CD4-positive, alpha-beta T cell treated with Interleukin-17A for 1 hour (primary cell): ENCODE data around the gene ZNF76.

Experiments
- DNase-seq: peaks from one replicate; pipeline ENCODE4 v3.0.0-alpha.2; 2020

ZNF76 gene

DNA sequence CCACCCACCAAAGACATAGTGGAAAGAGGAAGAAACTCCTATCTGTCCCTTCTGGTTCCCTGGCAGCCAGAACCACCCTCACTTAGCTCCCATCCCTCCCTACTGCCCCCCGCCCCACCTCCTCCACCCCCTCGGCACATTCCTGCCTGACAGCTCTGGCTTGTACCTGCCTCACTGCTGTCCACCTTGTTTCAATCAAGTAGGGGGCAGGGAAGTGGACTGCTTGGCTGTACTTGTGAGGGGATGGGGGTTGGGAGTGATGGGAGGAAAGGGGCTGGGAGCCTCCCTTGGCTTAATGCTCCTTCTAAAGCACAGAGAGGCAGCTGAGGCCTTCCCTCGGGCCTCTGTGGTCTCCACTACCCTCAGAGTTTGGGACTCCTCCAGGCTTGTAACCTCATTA, 22.1 kb upstream of the ZNF76 start:
- no peak for DNase-seq

DNA sequence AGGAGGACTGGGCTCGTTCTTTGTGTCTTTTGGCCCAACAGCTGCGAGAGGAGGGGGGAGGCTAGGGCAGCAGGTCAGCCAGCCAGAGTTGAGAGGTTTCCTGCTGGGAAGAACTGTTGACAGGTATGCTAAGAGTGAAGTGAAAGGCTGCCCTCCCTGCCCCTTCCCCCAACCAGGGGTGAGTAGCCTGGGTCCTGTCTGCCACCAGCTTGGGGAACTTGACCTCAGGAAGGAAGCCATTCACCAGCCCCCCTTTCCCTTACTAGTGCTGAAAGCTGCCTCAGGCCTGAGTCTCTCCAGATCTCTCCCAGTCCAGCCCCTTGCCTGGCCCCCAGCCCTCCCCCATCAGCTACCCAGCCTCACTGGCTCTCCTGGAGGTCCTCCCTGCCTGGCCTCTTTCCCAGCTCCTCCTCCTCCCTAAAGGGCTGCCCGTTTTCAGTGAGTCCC, 20.7 kb upstream of the ZNF76 start:
- no peak for DNase-seq

DNA sequence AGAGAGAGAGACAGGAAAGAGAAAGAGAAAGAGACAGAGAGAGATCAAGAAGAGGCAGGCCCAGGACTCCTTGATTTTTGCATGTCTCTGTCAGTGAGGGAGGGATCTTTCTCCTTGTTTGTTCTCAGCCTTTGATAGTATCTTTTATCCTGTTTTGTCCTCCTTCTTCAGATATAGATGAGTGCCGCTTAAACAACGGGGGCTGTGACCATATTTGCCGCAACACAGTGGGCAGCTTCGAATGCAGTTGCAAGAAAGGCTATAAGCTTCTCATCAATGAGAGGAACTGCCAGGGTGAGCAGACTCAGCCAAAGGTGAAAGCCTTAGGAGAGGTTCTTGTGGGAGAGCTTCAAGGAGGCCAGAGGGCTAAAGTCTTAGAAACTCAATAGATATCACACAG, 20.0 kb upstream of the ZNF76 start:
- no peak for DNase-seq

DNA sequence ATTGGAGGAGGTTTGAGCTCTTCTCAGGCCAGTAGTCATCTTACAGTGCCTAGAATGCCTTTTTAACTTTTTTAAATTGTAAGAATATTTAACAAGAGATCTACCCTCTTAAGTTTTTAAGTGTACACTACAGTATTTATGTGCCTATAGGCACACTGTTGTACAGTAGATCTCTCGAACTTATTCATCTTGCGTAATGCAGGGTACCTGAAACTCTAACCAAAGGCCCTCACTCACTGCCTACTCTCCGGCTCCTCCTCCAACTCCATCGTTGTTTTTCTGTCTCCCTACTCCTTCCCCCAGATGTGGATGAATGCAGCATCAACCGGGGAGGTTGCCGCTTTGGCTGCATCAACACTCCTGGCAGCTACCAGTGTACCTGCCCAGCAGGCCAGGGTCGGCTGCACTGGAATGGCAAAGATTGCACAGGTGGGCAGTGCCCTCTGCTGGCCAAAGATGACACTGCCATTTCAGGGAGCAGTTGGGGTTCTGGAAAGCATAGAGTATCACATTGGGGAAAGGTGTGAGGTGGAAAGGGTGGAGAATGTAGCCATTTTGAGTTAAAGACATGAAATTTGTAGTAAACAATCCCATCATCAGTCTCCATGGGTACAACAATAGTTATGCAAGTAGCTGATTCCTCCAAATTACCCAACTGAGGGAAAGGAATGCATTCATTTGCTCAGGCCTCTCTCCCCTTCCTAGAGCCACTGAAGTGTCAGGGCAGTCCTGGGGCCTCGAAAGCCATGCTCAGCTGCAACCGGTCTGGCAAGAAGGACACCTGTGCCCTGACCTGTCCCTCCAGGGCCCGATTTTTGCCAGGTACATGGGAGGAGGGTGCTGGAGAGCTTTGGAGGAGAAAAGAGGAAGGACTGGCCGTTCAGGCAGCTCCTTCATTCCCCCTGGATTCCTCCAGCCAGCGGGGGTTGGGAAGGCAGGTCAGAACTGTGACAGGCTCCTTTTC, 18.4 kb upstream of the ZNF76 start:
- peak; percentile 73 for DNase-seq

DNA sequence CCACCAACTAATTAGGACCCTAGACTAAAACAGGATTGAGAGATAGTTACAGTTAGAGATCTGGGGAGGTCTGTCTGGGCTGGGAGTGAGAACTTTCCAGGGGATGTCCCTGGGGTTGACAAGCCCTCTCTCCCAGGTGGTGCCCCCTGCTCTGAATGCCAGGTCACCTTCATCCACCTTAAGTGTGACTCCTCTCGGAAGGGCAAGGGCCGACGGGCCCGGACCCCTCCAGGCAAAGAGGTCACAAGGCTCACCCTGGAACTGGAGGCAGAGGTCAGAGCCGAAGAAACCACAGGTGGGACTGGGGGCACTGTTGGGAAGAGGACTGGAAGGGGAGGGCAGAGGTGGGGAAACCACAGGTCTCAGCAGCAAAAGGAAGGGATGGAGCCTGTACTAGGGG, 17.0 kb upstream of the ZNF76 start:
- DNase-seq = no peak

DNA sequence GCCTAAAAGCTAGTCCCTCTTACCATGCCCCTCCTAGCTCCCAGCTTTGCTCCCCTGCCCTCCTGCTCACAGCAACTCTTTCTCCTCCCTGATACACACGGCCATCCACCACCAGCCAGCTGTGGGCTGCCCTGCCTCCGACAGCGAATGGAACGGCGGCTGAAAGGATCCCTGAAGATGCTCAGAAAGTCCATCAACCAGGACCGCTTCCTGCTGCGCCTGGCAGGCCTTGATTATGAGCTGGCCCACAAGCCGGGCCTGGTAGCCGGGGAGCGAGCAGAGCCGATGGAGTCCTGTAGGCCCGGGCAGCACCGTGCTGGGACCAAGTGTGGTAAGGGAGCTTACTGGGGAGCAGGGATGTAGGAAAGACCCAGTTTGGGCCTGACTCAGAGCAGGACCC, 16.6 kb upstream of the ZNF76 start:
- no peak for DNase-seq

DNA sequence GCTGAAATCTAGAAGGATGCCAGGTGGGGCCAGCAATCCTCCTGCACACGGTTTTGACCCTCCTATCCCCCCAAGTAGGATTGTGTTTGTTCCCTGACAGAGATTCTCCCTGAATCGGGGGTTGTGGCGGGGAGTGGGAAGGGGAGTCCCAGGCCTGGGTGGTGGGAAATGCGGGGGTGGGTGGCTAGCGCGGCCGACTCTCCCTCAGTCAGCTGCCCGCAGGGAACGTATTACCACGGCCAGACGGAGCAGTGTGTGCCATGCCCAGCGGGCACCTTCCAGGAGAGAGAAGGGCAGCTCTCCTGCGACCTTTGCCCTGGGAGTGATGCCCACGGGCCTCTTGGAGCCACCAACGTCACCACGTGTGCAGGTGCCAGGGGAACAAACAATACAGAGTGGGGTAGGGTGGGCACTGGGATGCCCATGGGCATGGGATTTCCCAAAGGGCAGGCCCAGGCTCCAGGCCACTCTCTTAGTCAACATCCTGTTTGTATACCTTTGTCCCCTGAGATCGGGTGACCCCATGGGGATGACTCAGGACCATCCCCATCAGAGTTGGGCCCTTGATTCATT, 16.1 kb upstream of the ZNF76 start:
- DNase-seq = no peak

DNA sequence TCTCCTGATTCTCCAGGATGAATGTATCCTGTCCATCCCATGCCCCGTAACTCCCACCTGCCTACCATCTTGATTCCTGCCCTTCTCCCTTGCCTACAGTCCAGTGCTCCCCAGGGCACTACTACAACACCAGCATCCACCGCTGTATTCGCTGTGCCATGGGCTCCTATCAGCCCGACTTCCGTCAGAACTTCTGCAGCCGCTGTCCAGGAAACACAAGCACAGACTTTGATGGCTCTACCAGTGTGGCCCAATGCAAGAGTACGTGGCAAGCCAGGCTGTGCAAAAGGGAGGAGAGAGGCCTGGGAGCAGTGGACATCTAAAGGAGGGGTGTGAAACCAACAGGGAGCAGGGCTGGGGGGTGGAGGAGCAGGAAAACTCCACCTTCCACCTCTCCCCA, 15.0 kb upstream of the ZNF76 start:
- DNase-seq = no peak

DNA sequence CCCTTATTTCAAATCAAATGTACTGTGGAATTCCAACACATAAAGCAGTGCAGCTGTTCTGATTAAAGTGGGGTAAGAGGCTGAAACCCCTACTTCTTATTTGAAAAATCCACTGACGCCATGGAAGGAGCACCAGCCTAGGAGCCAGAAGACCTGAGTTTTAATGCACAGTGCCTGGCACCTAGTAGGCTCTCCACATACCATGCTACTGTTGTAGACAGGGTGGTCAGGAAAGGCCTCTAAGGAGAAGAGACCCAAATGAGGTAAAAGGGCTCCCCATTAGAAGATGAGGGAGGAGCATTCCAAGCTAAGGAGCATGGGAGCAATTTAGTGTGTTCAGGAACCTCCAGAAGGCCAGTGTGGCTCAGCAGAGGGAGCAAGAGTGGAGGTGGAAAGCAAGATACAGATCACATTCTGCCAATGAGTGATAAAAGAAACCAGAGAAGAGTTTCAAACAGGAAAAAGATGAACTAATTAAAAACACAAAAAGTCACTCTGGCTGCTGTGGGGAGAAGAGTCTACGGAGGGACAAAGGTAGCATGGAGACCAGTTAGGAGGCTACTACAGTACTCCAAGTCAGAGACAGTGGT, 11.8 kb upstream of the ZNF76 start:
- DNase-seq = no peak

DNA sequence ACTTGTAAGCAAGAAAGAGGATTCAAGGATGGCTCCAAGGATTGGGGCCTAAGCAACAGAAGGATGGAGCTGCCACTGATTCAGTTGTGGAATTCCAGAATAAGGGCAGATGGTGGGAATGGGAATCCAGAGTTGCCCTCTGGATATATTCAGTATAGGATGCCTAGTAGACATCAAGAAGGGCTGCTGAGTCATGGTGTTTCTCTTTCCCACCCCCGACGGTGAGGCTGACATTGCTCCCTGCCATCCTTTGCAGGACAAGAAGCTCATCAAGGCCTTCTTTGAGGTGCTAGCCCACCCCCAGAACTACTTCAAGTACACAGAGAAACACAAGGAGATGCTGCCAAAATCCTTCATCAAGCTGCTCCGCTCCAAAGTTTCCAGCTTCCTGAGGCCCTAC, 11.2 kb upstream of the ZNF76 start:
- DNase-seq = no peak

DNA sequence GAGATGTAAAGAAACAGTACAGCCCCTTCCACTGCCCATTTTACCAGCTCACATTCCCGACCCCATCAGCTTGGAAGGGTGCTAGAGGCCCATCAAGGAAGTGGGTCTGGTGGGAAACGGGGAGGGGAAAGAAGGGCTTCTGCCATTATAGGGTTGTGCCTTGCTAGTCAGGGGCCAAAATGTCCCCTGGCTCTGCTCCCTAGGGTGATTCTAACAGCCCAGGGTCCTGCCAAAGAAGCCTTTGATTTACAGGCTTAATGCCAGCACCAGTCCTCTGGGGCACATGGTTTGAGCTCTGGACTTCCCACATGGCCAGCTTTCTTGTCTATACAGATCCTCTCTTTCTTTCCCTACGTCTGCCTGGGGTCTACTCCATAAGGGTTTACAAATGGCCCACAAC, 10.6 kb upstream of the ZNF76 start:
- no peak for DNase-seq

DNA sequence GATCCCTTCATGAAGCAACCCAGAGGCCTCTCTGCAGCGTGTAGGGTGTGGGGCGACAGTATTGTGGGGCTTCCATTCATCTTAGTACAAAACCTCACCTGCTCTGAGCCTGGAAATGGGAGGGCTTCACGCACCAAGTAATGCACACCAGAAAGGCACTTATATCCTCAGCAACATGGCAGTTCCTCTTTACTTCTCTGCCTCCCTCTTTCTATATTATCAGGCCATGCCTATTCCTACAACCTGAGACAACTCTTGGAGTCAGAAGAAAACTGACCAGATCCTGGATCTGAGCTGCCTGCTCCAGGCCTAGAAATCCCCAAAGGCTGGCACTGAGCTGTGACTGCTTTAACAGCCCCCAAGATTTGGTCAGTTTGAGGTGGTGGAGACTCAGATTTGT, 7.6 kb upstream of the ZNF76 start:
- DNase-seq = no peak

DNA sequence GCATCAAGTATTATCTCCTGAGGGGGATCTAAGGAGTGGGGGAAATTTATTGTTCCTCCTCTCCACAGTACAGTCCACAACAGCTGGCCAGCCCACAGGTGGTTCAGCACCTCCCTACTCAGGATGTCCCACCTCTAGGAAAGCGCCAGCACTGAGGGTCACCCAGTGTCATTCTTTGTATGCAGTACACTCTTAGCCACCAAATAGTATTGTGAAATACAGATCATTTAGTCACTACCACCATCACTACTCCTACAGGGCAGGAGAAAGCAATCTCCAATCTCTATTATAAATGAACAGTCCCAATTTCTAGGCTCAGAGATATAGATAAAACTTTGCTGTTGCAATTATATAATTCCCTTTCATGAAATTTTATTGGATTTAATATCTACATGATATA, 6.3 kb upstream of the ZNF76 start:
- no peak for DNase-seq

DNA sequence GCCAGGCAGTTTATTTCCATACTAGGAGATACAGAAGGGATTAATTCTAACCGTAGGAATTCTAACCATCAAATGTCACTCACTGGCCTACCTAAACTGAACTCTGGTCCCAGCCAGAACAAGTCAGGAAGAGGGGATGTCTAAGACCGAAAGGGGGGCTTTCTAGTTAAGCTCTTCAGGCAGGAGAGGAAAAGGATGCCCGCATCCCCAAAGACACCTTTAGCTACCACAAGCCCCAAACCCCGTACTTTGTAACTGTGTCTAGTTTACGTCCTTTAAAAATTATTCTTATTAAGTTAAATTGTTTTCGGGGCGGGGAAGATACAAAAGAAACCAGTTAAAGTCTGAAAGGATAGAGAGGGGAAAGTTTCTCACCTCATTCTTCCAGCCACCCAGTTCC, 1.2 kb upstream of the ZNF76 start:
- DNase-seq = no peak

DNA sequence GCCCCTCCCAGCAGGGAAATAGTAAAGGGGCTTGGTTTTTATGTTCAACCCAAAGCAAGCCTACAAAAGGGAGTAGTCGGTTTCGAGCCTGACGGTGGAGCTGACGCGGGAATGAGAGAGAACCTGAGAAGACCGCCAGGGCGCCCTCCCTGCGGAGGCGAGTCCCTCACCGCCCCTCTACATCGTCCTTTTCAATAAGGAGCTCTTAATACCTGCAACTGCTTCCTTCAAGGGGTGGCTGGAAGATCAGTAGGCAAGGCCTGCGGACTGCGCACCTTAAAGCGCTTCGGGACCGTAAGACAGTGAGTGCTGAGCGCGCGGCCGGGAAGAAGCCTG, 709 bp upstream of the ZNF76 start:
- DNase-seq = no peak

DNA sequence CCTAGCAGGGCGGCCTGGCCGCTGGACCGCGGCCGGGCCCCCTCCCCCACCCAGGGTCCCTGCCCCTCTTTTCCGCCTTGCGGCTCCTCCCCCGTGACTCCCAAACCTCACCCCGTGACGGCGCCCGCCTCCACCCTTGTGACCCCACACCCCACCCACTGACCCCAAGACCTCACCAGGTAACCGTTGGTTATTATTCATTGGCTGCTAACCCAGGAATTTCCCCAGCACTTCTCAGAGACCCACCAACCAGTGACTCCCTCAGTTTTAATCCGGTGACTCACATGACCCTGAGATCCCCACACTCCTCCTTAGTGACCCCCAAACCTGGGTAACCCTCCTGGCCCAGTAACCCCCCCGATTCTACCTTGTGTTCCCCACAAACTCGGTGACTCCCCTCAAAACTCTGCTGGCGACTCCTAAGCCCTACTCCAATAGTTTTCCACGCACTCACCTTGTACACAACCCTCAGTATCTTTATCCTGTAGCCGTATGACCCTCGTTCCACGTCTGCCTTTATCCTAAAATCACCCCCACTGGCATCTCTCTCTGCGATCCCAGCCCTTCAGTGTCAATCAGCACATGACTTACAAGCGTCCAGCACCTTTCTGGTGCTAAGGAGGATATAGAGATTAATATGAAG, 534 bp downstream of the ZNF76 start:
- DNase-seq = peak; percentile 95

DNA sequence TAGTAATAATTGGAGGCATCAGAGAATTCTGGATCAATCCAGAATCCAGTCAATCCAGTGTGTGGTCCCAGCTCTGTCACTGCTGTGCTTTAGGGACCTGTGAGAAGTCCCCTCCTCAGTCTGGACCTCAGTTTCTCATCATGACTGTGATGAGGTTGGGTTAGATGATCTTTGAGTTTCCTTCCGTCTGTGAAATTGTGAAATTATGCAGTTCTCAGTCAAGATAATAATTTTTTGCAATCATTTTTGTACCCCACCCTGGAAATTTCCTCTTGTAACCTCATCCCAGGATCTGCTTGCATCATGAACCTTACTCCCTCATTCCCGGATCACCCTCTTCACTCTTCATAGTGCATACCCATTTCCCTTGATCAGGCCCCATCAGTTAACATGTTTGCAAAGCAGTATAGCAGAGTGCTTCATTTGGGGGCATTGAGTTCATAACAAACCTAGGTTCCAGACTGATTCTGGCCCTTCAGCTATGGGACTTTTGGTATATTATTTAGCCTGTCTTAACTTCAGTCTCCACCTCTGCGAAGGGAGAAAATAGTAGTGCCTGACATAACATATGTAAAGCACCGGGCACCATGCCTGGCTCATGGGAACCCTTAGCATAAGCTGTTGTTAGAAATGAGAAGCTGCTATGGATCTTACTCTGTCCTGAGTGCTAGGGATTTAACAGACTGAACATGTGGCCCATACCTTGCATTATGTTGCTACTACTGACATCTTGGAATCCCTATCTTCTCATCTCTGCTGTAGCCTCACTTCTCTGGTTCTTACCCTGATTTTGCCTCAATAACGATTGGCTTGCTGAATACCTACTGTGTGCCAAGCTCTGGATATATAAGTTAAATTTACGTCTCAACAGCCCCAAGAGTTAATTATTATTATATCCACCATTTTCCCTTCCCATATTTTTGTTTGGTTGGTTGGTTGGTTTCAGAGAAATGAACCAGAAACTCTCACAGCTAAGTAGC, 1.3 kb downstream of the ZNF76 start:
- no peak for DNase-seq

DNA sequence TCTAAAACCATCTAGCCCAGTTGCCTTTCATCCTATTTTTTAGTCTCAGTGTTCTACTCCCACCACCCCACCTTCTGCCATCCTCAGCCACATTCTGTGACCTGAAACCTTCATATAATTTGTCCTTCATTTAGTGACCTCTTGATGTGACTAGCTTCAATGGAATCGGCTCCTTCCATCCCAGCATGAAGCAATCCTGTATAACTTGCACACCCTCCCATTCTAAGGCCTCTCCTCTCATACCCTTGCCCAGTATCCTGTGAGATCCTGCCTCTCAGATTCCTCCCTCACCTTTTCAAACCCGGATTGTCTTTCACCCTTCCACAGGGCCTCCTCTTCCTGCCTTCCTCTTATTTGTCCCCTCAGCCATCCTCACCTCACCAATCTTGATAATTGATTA, 3.1 kb downstream of the ZNF76 start:
- DNase-seq = no peak

DNA sequence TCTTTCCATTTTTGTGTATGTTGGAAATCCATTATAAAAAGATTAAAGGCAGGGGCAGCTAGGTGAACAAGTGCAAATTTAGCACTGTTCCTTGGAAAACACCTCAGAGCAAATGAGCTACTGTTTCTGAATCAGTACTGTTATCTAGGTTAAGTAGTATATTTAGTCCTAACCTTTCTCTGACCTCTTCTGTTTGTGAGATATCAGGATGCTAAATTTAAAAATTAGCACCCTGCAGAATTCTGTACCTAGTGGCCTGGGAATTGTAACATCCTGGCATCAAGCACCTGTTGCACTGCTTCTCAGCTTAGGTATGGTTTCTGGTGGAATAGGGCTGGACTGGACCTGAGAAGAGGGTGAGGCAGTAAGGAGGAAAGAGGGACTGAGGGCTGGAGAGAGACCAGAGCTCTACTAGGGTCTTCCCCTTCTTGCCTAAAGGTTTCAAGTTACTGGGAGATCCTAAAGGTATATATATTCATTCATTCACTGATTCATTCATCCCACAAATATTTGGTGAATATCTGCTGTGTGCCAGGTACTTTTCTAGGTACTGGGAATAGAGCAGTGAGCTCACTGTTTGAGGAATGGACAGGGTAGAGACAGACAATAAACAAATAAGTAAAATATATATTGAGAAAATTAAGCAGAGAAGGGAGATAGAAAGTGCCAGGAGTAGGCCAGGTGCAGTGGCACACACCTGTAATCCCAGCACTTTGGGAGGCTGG, 5.2 kb downstream of the ZNF76 start:
- no peak for DNase-seq

DNA sequence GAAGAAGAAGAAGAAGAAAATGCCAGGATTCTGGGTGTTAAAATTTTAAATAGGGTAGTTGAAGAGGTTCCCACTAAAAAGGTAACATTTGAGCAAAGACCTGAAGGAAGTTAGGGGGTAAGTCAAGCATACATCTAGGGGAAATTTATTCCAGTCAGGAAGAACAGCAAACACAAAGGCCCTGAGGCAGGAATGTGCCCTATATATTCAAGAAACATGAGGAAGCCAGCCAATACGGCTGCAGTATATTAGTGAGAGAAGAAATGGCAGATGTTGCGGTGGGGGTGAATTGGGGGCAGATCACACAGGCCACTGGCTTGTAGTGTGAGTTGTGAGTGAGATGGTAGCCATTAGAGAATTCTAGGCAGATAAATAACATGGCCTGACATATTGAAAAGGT, 6.0 kb downstream of the ZNF76 start:
- DNase-seq = no peak

DNA sequence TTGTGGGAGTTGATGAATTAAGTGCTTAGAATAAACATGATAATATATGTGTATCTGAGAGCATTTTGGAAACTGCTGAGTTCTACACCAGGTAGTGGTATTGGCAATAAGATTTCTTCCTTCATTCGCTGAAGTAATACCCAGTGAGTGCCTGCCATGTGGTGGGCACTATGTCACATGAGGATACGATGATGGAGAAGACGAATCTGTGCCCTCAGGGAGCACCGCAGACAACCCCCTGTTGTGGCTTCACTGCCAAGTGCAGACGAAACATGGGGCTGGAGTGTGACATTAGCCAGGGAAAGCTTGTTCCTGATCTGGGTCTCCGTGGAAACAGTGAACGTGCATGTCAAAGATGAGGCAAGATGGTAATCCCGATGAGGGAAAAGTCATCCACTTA, 7.9 kb downstream of the ZNF76 start:
- no peak for DNase-seq

DNA sequence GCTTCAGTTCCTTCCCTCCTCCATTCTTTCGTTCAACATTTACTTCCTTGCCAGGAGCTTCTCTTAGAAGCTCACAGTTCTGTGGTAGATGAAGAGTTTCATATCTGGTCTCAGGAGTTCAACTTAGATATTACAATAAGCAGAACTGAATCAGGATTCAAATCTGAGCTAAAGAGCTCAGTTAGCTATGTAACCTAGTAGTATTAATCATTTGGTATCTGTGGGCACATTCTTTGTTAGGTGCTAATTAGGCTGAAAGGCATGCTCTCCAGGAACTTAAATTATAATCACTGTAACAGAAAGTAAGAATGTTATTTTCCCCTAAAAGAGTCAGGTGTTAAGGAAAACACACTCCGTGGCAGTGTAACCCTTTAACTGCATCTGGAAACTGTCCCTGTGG, 8.4 kb downstream of the ZNF76 start:
- no peak for DNase-seq
